ENCODE measurements around the gene PUM2.

GRCh38 chr2:20225294-20226151 lies 125.1 kb downstream of the PUM2 start:
- TF ChIP-seq, protein P1, sequence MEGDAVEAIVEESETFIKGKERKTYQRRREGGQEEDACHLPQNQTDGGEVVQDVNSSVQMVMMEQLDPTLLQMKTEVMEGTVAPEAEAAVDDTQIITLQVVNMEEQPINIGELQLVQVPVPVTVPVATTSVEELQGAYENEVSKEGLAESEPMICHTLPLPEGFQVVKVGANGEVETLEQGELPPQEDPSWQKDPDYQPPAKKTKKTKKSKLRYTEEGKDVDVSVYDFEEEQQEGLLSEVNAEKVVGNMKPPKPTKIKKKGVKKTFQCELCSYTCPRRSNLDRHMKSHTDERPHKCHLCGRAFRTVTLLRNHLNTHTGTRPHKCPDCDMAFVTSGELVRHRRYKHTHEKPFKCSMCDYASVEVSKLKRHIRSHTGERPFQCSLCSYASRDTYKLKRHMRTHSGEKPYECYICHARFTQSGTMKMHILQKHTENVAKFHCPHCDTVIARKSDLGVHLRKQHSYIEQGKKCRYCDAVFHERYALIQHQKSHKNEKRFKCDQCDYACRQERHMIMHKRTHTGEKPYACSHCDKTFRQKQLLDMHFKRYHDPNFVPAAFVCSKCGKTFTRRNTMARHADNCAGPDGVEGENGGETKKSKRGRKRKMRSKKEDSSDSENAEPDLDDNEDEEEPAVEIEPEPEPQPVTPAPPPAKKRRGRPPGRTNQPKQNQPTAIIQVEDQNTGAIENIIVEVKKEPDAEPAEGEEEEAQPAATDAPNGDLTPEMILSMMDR (IDR thresholded peaks at IDR 0.05; ENCODE audit: low read depth, low read length): peak; percentile 70
- TF ChIP-seq EZH2phosphoT487 (IDR thresholded peaks at IDR 0.05; ENCODE audit: low read depth): no peak

All from OCI-LY3 (cell line).